Endothelial cell of umbilical vein (primary cell): Measurements from ENCODE around the gene UPB1. TPM values are rescaled to one million over a fixed set of nuclear protein-coding genes. Genes with fewer than 3 reads are reported as not detected.
"Not testable (repeated sequence)": the region's sequence is repeated elsewhere in the genome, so short reads cannot be mapped to it uniquely, and the experiment has no call there.

ENCODE experiments used
- BruUV-seq: library from RNA; stranded (reverse); fragments of 400-500 nt; replicated peaks from 2 replicates; lab custom pipeline; 2021; lab: Mats Ljungman, UMichigan
- CTCF ChIA-PET: fragments of 300-600, 350-600 bp; sonication (Branson Sonifier 250); formaldehyde crosslinking; loops from one replicate; lab custom pipeline; 2021; ENCODE audit warnings: antibody characterized with exemption, inconsistent platforms; lab: Charles Lee
- POLR2A ChIA-PET: fragments of 300-600, 350-600 bp; sonication (Branson Sonifier 250); formaldehyde crosslinking; loops from one replicate; lab custom pipeline; 2021; ENCODE audit warnings: antibody characterized with exemption, inconsistent platforms; lab: Charles Lee
- DNase-seq: peaks from one replicate; pipeline ENCODE4 v3.0.0-alpha.2; 2011; ENCODE audit warnings: low read depth, low spot score
- FAIRE-seq: peaks from 2 replicates; lab custom pipeline; 2011; peaks lifted over from hg19 to GRCh38; lab: Jason Lieb, UNC
- H2AFZ ChIP-seq: 2 replicates; pipeline ENCODE4 v1.6.0; 2012; ENCODE audit warnings: low read depth, low read length, control low read depth, inconsistent platforms
- H3K27ac ChIP-seq: 2 replicates; pipeline ENCODE4 v1.5.1; 2011; ENCODE audit warnings: low read depth, mild to moderate bottlenecking, control low read depth, low read length, moderate library complexity; ENCODE audit not compliant: insufficient read depth
- H3K27me3 ChIP-seq, 2 experiments: 2 replicates each; pipeline versions ENCODE4 v1.6.0 to v1.6.1; 2011; ENCODE audit warnings: low read length in 2 of 2, mixed read lengths in 1 of 2; ENCODE audit not compliant: control insufficient read depth in 2 of 2, insufficient read depth in 2 of 2
- H3K36me3 ChIP-seq, 2 experiments: 2 replicates in 1 of 2; 3 replicates in 1 of 2; pipeline ENCODE4 v1.5.1; 2011; ENCODE audit warnings: low read length in 2 of 2, mild to moderate bottlenecking in 1 of 2, moderate library complexity in 1 of 2; ENCODE audit not compliant: control insufficient read depth in 2 of 2, insufficient read depth in 2 of 2; ENCODE audit errors: extremely low read depth in 1 of 2
- H3K4me1 ChIP-seq: 3 replicates; pipeline ENCODE4 v1.5.1; 2011; ENCODE audit warnings: mild to moderate bottlenecking, low read length; ENCODE audit not compliant: control insufficient read depth, insufficient read depth; ENCODE audit errors: extremely low read depth
- H3K4me2 ChIP-seq: 2 replicates; pipeline ENCODE4 v1.6.1; 2011; ENCODE audit warnings: low read length, control low read depth, mixed read lengths; ENCODE audit not compliant: insufficient read depth
- H3K4me3 ChIP-seq, 3 experiments: fragments of 200-600 bp in 1 of 3; sonication (generic), shearing (Covaris generic) in 1 of 3; replicated peaks in 1 of 3; 2 replicates each; pipeline ENCODE4 v1.5.1; 2011 to 2016; ENCODE audit warnings: control low read depth in 3 of 3, low read length in 3 of 3, mild to moderate bottlenecking in 2 of 3, inconsistent platforms in 1 of 3, low read depth in 1 of 3, moderate library complexity in 1 of 3; ENCODE audit not compliant: insufficient read depth in 1 of 3
- H3K79me2 ChIP-seq: 2 replicates; pipeline ENCODE4 v1.6.0; 2012; ENCODE audit warnings: low read length, inconsistent platforms; ENCODE audit not compliant: control insufficient read depth, insufficient read depth
- H3K9ac ChIP-seq: replicated peaks from 2 replicates; pipeline ENCODE3; 2011; ENCODE audit warnings: low read length, control low read depth; ENCODE audit not compliant: insufficient read depth; ENCODE audit errors: extremely low read depth
- H3K9me1 ChIP-seq: replicated peaks from 3 replicates; pipeline ENCODE4 v1.6.0; 2011; ENCODE audit warnings: mild to moderate bottlenecking, low read length; ENCODE audit not compliant: control insufficient read depth, insufficient read depth; ENCODE audit errors: extremely low read depth
- H3K9me3 ChIP-seq: replicated peaks from 2 replicates; pipeline ENCODE4 v1.5.1; 2012; ENCODE audit warnings: low read length, inconsistent platforms; ENCODE audit not compliant: control insufficient read depth, insufficient read depth
- H4K20me1 ChIP-seq: replicated peaks from 2 replicates; pipeline ENCODE3; 2011; ENCODE audit warnings: mild to moderate bottlenecking, low read length; ENCODE audit not compliant: control insufficient read depth, insufficient read depth; ENCODE audit errors: extremely low read depth
- CTCF ChIP-seq, 2 donors: IDR thresholded peaks; 1 replicate in 1 of 2; 2 replicates in 1 of 2; pipeline ENCODE4 v1.5.1; 2011; ENCODE audit warnings: low read length in 2 of 2, mild to moderate bottlenecking in 2 of 2, moderate library complexity in 2 of 2, control low read depth in 1 of 2, inconsistent platforms in 1 of 2, low read depth in 1 of 2; ENCODE audit not compliant: insufficient read depth in 1 of 2; ENCODE audit errors: extremely low read depth in 1 of 2
- EZH2 ChIP-seq: IDR thresholded peaks from 2 replicates; pipeline ENCODE4 v1.6.1; 2012; ENCODE audit warnings: borderline replicate concordance, low read depth, mild to moderate bottlenecking, moderate library complexity, low read length, inconsistent platforms; ENCODE audit not compliant: severe bottlenecking
- FOS ChIP-seq: IDR thresholded peaks from 2 replicates; pipeline ENCODE4 v1.6.1; 2011; ENCODE audit warnings: mild to moderate bottlenecking, low read length, moderate library complexity, borderline replicate concordance; ENCODE audit not compliant: insufficient read depth
- MYC ChIP-seq: IDR thresholded peaks from one replicate; pipeline ENCODE4 v1.6.1; 2011; ENCODE audit warnings: mild to moderate bottlenecking, low read depth, low read length
- POLR2AphosphoS5 ChIP-seq: IDR thresholded peaks from 2 replicates; pipeline ENCODE4 v1.6.1; 2012; ENCODE audit warnings: low read depth, mild to moderate bottlenecking, control low read depth, low read length, moderate library complexity; ENCODE audit not compliant: insufficient read depth
- dilution Hi-C: fragments of 300-500 bp; cut with MboI; formaldehyde crosslinking; loops from one replicate; pipeline ENCODE4 v1.15.0; 2019; ENCODE audit warnings: low sequenced_read_pairs; ENCODE audit not compliant: extremely low pct_ligation_motif_present
- intact Hi-C: fragments of 100-400 bp; cut with micrococcal nuclease; formaldehyde crosslinking; loops from one replicate; pipeline ENCODE4 v1.10.0; 2022
- polyA plus RNA-seq, 4 experiments: library from polyadenylated mRNA; depleted of rRNA in 3 of 4; stranded (reverse) in 3 of 4; unstranded in 1 of 4; fragments of >200 nt; gene quantifications; 2 replicates each; pipeline versions ENCODE4 v1.2.1 to v1.2.3, GENCODE V29; 2011 to 2012; ENCODE audit warnings: missing spikeins in 1 of 4
- total RNA-seq: library from RNA; stranded (reverse); gene quantifications from 2 replicates; pipeline ENCODE4 v1.2.3, GENCODE V29; 2021

UPB1 gene
- total and polyA plus RNA-seq, 2 donors (not counting 3 experiments of a cell fraction or from before 2014, with no cell fraction given), result 0.30 to 0.80 TPM

- Histone ChIP-seq H3K36me3 (peaks cover 0 to 28% of the 10 kb centered on the region in 2 experiments), H3K27me3 (no peaks in the 10 kb centered on the region), H3K79me2 (peaks cover 49% of the 10 kb centered on the region), H3K9ac (no peak overlapping the region), H3K4me3 (no peak overlapping the region), H3K9me1 (no peaks in the 10 kb centered on the region), H2AFZ (no peak overlapping the region), H3K4me2 (no peak overlapping the region), H3K27ac (no peak overlapping the region), H4K20me1 (no peaks in the 10 kb centered on the region), H3K4me1 (peaks cover 10% of the 10 kb centered on the region), H3K9me3 (no peaks in the 10 kb centered on the region)
- ChIA-PET CTCF (no interaction called here), POLR2A (no interaction called here)
- DNase-seq (no peak), FAIRE-seq (no peak)
- dilution Hi-C loops (no loop called here), intact Hi-C loops (no loop called here)
- no TSS peak for BruUV-seq
- TF ChIP-seq EZH2, result no peak
- no peak for TF ChIP-seq CTCF (IDR thresholded peaks at IDR 0.05; ENCODE audit: extremely low read depth in 1 of 2, insufficient read depth in 1 of 2, low read depth in 1 of 2, low read length in 2 of 2)
- no peak for TF ChIP-seq FOS
- TF ChIP-seq MYC, result no peak
- TF ChIP-seq POLR2AphosphoS5, result no peak
Measured at GRCh38 chr22:24550902-24551435, 55.8 kb downstream of the UPB1 start.

GRCh38 chr22:24552503-24553286, 57.6 kb downstream of the UPB1 start:
- intact Hi-C loops, POLR2A ChIA-PET, H4K20me1 ChIP-seq, FAIRE-seq, H3K4me3 ChIP-seq, H3K27me3 ChIP-seq, H3K9me1 ChIP-seq, H2AFZ ChIP-seq, dilution Hi-C loops, H3K4me2 ChIP-seq, BruUV-seq, CTCF ChIA-PET, DNase-seq, H3K9me3 ChIP-seq, H3K27ac ChIP-seq, H3K9ac ChIP-seq: not testable (repeated sequence)
- peaks cover 66% of the 10 kb centered on the region for H3K79me2 ChIP-seq
- H3K36me3 ChIP-seq, result peaks cover 0 to 18% of the 10 kb centered on the region in 2 experiments
- H3K4me1 ChIP-seq, result peaks cover 23% of the 10 kb centered on the region
